ENCODE measurements around the gene COL4A1.

- TF ChIP-seq, protein P1, sequence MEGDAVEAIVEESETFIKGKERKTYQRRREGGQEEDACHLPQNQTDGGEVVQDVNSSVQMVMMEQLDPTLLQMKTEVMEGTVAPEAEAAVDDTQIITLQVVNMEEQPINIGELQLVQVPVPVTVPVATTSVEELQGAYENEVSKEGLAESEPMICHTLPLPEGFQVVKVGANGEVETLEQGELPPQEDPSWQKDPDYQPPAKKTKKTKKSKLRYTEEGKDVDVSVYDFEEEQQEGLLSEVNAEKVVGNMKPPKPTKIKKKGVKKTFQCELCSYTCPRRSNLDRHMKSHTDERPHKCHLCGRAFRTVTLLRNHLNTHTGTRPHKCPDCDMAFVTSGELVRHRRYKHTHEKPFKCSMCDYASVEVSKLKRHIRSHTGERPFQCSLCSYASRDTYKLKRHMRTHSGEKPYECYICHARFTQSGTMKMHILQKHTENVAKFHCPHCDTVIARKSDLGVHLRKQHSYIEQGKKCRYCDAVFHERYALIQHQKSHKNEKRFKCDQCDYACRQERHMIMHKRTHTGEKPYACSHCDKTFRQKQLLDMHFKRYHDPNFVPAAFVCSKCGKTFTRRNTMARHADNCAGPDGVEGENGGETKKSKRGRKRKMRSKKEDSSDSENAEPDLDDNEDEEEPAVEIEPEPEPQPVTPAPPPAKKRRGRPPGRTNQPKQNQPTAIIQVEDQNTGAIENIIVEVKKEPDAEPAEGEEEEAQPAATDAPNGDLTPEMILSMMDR (IDR thresholded peaks at IDR 0.05): no peak
- TF ChIP-seq POLR2A (IDR thresholded peaks at IDR 0.05): no peak
These were observed 46.5 kb upstream of the COL4A1 start for GRCh38 chr13:110353339-110353977.

Data from heart left ventricle (tissue), 13 donors.